ENCODE measurements around the gene XPO6. TPM values are rescaled to one million over a fixed set of nuclear protein-coding genes. Genes with fewer than 3 reads are reported as not detected.

XPO6 gene, protein sequence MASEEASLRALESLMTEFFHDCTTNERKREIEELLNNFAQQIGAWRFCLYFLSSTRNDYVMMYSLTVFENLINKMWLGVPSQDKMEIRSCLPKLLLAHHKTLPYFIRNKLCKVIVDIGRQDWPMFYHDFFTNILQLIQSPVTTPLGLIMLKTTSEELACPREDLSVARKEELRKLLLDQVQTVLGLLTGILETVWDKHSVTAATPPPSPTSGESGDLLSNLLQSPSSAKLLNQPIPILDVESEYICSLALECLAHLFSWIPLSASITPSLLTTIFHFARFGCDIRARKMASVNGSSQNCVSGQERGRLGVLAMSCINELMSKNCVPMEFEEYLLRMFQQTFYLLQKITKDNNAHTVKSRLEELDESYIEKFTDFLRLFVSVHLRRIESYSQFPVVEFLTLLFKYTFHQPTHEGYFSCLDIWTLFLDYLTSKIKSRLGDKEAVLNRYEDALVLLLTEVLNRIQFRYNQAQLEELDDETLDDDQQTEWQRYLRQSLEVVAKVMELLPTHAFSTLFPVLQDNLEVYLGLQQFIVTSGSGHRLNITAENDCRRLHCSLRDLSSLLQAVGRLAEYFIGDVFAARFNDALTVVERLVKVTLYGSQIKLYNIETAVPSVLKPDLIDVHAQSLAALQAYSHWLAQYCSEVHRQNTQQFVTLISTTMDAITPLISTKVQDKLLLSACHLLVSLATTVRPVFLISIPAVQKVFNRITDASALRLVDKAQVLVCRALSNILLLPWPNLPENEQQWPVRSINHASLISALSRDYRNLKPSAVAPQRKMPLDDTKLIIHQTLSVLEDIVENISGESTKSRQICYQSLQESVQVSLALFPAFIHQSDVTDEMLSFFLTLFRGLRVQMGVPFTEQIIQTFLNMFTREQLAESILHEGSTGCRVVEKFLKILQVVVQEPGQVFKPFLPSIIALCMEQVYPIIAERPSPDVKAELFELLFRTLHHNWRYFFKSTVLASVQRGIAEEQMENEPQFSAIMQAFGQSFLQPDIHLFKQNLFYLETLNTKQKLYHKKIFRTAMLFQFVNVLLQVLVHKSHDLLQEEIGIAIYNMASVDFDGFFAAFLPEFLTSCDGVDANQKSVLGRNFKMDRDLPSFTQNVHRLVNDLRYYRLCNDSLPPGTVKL
- total RNA-seq = 63.1 and 80.4 TPM in 2 replicates

DNA sequence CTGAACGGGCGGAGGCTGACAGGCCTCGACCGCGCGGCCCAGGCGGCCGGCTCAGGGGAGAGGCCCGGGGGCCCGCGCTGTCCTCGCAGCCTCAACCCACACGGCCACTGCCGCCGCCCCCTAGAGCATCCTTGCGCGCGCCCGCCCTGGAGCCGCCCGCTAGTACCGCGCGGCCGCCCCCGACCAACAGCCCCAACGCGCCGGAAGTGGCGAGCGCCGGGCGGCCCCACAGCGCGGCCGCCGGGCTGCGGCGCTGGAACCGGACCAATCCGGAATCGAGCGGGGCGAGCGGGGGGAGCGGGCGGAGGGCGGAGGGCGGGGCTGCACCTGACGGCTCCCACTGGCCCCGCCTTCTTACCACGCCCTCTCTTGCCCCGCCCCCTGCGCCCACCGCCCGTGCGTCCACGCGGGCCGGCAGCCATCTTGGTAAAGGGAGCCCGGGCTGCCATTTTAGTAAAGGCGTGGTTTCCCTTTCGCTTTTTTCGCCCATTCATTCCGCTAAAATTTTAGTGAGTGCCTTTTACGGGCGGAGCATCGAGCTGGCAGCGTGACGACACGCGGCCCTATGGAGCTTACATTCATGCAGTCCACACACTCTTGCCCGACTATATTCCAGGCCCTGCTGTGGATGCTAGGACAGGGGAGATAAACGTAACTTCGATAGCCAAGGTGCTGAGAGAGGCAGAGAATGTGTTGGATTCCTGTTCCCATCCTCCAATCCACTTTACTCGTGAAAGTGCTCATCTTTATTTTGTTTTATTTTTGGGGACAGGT lies at the start of gene XPO6:
XPO6 (minus strand) TSS at position 208 of the 774 bp plus-strand sequence. CDS start 597 bp downstream, outside the sequence.

DNA sequence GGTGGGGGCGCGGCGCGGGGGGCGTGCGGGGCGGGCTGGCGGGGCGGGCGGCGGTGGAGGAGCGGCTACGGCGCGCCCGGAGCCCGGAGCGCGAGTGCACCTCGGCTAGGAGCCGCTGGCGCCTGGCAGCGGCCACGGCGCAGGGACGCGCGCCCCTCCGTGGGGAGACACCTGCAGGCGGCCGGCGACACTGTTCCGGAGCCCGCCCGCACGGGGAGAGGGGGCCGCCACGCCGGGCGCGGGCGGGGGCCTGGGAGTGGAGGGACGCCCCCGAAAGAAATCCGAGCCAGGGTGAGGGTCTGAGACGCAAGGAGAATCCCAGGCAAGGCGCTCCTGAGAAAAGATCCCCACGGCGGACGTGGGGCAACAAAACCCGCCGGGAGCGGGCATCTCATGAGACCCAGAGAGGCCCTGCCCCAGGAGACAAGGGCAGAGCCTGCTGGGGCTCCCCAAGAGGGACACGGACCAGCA lies 148.1 kb downstream of the XPO6 start, which contains the start of gene GSG1L:
GSG1L (minus strand) TSS at position 124 of the 471 bp plus-strand sequence. CDS start 290 bp downstream, outside the sequence.

Other genes starting within 250 kb of the XPO6 start
- not detected in 2 replicates for gene GSG1L, start 148.3 kb downstream of the XPO6 start, total RNA-seq
- gene SBK1, start 80.6 kb upstream of the XPO6 start, total RNA-seq = 0.09 TPM in 2 replicates
- 0.38 TPM in 1 of 2 replicates, not detected in the other for gene NPIPB6, start 151.5 kb upstream of the XPO6 start, total RNA-seq
- 138 and 146 TPM in 2 replicates for gene EIF3CL, start 191.9 kb upstream of the XPO6 start, total RNA-seq

All from endothelial cell of coronary artery (primary cell).